ENCODE measurements around the gene CLIP2. TPM values are rescaled to one million over a fixed set of nuclear protein-coding genes. Genes with fewer than 3 reads are reported as not detected.

Gene CLIP2
- total RNA-seq, 4 donors from 2014 or later = 35.4 to 212 (median 76.6) TPM

DNA sequence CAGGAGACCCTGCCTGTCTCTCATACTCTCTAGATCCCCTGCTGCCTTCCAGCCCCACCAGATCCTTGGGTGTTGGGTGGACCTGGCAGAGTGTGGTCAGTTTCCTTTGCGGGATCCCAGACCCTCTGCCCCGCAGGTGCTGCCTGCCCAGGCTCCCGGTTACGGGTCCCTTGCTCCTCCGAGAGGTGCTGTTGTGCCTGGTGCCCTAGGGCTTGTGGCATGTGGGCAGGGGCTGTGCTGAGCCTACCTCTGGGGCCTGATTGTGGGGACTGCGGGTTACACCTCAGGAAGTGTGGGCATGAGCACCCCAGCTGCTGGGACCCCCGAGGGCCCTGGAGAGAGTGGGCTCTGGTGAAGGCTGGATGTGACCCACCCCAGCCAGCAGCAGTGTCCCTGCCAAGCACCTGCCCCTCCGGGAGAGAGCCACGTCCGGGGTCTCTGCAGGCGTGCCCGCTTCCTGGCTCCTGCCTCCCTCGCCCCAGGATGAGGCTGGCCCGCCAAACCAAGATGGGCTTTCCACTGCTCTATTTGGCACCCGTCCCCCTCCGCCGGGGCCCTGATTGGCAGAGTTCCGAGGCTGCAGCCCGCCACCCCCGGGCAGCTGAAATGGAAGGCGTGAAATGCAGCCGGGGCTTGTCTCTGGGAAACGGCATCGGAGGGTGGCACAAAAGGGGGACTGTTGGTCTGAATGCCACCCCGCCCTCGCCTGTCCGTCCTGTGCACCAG lies 17.0 kb downstream of the CLIP2 start:
- Histone ChIP-seq H3K27me3 (no peaks in the 10 kb centered on the region), H3K9me3 (no peaks in the 10 kb centered on the region), H3K36me3 (no peaks in the 10 kb centered on the region), H3K27ac (peak overlapping the region in 1 of 4 donors; percentile 1), H3K4me3 (peak overlapping the region in 2 of 4 donors; percentile 4 to 15), H3K4me1 (peaks cover 0 to 25% (median 4%) of the 10 kb centered on the region in 4 donors)
- DNase-seq = no peak
- TF ChIP-seq CTCF (IDR thresholded peaks at IDR 0.05) (no peak), POLR2A (IDR thresholded peaks at IDR 0.05) (no peak)

DNA sequence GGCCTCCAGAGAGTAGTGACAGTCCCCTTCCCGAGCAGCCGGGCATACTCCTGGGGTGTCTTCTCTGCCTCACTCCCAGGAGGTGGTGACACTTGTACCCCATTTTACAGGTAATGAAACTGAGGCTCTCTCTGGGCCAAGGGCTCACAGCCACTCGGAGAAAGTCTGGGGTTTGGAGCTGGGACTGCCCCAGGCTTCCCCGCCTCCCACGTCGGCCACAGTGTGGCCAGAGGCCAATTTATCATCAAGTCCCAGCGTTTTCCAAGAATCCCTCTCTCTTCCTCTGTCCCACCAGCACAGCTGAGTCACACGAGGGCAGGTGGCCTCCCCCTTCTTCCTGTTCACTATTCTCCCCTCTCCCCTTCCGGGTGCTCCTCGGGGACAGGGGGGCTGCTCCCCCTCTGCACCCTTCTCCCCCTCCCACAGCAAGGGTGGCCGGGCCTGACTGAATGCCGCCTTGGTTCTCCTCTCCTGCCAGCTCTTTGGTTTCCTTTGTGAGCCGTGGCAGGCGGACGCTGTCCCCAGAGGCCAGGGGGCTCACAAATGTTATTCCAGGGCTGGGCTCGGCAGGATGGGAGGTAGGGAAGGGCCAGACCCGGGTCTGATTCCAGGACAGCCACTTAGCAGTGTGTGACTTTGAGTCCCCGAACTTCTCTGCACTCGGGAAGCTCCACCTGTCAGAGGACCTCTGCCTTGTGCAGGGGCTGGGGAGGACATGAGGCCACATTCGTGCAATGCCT lies 17.7 kb downstream of the CLIP2 start:
- H3K4me1 ChIP-seq = peaks cover 0 to 25% (median 4%) of the 10 kb centered on the region in 4 donors
- no peaks in the 10 kb centered on the region for H3K27me3 ChIP-seq
- peak in 1 of 3 donors; percentile 59 for DNase-seq
- H3K9me3 ChIP-seq = no peaks in the 10 kb centered on the region
- H3K27ac ChIP-seq = peak overlapping the region in 3 of 4 donors; percentile 25 to 49 (median 46)
- no peaks in the 10 kb centered on the region for H3K36me3 ChIP-seq
- TF ChIP-seq CTCF (IDR thresholded peaks at IDR 0.05) (no peak), POLR2A (IDR thresholded peaks at IDR 0.05) (no peak)
- H3K4me3 ChIP-seq = peak overlapping the region in 3 of 4 donors; percentile 0 to 29 (median 15)

- TF ChIP-seq CTCF (IDR thresholded peaks at IDR 0.05) (no peak), POLR2A (IDR thresholded peaks at IDR 0.05) (no peak)
- DNase-seq = no peak
- Histone ChIP-seq H3K4me1 (peaks cover 0 to 25% (median 4%) of the 10 kb centered on the region in 4 donors), H3K4me3 (no peak overlapping the region), H3K36me3 (no peaks in the 10 kb centered on the region), H3K27me3 (no peaks in the 10 kb centered on the region), H3K27ac (no peak overlapping the region), H3K9me3 (no peaks in the 10 kb centered on the region)
Measured at GRCh38 chr7:74307738-74308505, 18.7 kb downstream of the CLIP2 start.

DNA sequence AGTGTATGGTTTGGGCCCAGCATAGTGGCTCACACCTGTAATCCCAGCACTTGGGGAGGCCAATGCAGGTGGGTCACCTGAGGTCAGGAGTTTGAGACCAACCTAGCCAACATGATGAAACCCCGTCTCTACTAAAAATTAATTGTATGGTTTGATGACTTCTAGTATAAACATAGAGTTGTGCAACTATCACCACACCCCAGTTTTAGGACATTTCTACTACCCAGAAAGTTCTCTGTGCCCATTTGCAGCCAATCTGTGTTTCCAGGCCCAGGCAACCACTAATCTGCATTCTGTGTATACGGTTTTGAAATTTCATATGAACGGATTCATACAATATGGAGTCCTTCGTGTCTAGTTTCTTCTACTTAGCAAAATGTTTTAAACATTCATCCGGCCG lies 20.0 kb downstream of the CLIP2 start:
- Histone ChIP-seq H3K9me3 (no peaks in the 10 kb centered on the region), H3K27ac (no peak overlapping the region), H3K4me3 (no peak overlapping the region), H3K36me3 (no peaks in the 10 kb centered on the region), H3K27me3 (no peaks in the 10 kb centered on the region), H3K4me1 (peaks cover 0 to 25% (median 4%) of the 10 kb centered on the region in 4 donors)
- TF ChIP-seq CTCF (IDR thresholded peaks at IDR 0.05) (no peak), POLR2A (IDR thresholded peaks at IDR 0.05) (no peak)
- DNase-seq = no peak

DNA sequence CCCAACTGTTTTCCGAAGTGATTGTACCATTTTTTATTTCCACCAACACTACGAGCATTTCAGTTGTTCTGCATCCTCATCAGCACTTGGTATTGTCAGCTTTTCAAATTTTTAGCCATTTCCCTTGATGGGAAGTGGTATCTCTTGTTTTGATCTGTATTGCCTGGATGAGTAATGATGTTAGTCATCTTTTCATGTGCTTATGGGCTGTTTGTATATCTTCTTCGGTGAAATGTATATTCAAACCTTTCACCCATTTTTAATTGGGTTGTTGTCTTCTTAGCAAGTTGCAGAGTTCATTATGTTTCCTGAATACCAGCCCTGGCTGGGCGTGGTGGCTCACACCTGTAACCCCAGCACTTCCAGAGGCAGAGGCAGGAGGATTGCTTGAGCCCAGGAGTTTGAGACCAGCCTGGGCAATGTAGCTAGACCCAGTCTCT lies 22.1 kb downstream of the CLIP2 start:
- H3K4me3 ChIP-seq = no peak overlapping the region
- H3K27me3 ChIP-seq = no peaks in the 10 kb centered on the region
- no peaks in the 10 kb centered on the region for H3K9me3 ChIP-seq
- peak overlapping the region in 1 of 4 donors; percentile 53 for H3K27ac ChIP-seq
- TF ChIP-seq POLR2A (IDR thresholded peaks at IDR 0.05) (no peak), CTCF (IDR thresholded peaks at IDR 0.05) (no peak)
- peak in 1 of 3 donors; percentile 72 for DNase-seq
- no peaks in the 10 kb centered on the region for H3K36me3 ChIP-seq
- peaks cover 0 to 18% (median 3%) of the 10 kb centered on the region in 4 donors for H3K4me1 ChIP-seq

All from Peyer's patch (tissue), 4 donors.